Astrocyte (in vitro differentiated cells and primary cell): ENCODE results near the gene MORN1. TPM values are rescaled to one million over a fixed set of nuclear protein-coding genes. Genes with fewer than 3 reads are reported as not detected.

Source experiments
- DNase-seq: peaks from one replicate; pipeline ENCODE4 v3.0.0-alpha.2; 2010; ENCODE audit warnings: low read depth
- FAIRE-seq: peaks from 2 replicates; lab custom pipeline; 2011; peaks lifted over from hg19 to GRCh38; lab: Jason Lieb, UNC
- H2AFZ ChIP-seq: 2 replicates; pipeline ENCODE4 v1.6.0; 2012; ENCODE audit warnings: low read depth, low read length, inconsistent platforms
- H3K27ac ChIP-seq: 2 replicates; pipeline ENCODE4 v1.5.1; 2011; ENCODE audit warnings: low read depth, low read length, inconsistent platforms
- H3K27me3 ChIP-seq: 2 replicates; pipeline ENCODE4 v1.6.0; 2011; ENCODE audit warnings: low read length, inconsistent platforms; ENCODE audit not compliant: insufficient read depth
- H3K36me3 ChIP-seq: 2 replicates; pipeline ENCODE4 v1.5.1; 2011; ENCODE audit warnings: low read length, inconsistent platforms; ENCODE audit not compliant: insufficient read depth
- H3K4me1 ChIP-seq: 2 replicates; pipeline ENCODE4 v1.5.1; 2011; ENCODE audit warnings: low read length, inconsistent platforms; ENCODE audit not compliant: insufficient read depth
- H3K4me2 ChIP-seq: 2 replicates; pipeline ENCODE4 v1.6.0; 2012; ENCODE audit warnings: low read length, inconsistent platforms
- H3K4me3 ChIP-seq: 2 replicates; pipeline ENCODE4 v1.5.1; 2011; ENCODE audit warnings: low read depth, mild to moderate bottlenecking, low read length, inconsistent platforms; ENCODE audit not compliant: insufficient read depth
- H3K79me2 ChIP-seq: 2 replicates; pipeline ENCODE4 v1.6.0; 2012; ENCODE audit warnings: mild to moderate bottlenecking, low read length, inconsistent platforms; ENCODE audit not compliant: insufficient read depth
- H3K9ac ChIP-seq: 2 replicates; pipeline ENCODE4 v1.6.0; 2012; ENCODE audit warnings: mild to moderate bottlenecking, low read length, inconsistent platforms
- H3K9me3 ChIP-seq: 2 replicates; pipeline ENCODE4 v1.5.1; 2012; ENCODE audit warnings: low read depth, mild to moderate bottlenecking, low read length, inconsistent platforms; ENCODE audit not compliant: insufficient read depth
- H4K20me1 ChIP-seq: 2 replicates; pipeline ENCODE4 v1.6.0; 2012; ENCODE audit warnings: low read length, inconsistent platforms; ENCODE audit not compliant: insufficient read depth
- H3K27ac Mint-ChIP-seq: one replicate; pipeline ENCODE4 v1.8.0; 2021; ENCODE audit warnings: mild to moderate bottlenecking, mixed read lengths; ENCODE audit not compliant: unreplicated experiment
- H3K27me3 Mint-ChIP-seq: one replicate; pipeline ENCODE4 v1.8.0; 2021; ENCODE audit warnings: low read depth, mixed read lengths; ENCODE audit not compliant: unreplicated experiment
- H3K36me3 Mint-ChIP-seq: one replicate; pipeline ENCODE4 v1.8.0; 2021; ENCODE audit warnings: low read depth, mixed read lengths; ENCODE audit not compliant: unreplicated experiment
- H3K4me1 Mint-ChIP-seq: one replicate; pipeline ENCODE4 v1.8.0; 2021; ENCODE audit warnings: low read depth, mixed read lengths; ENCODE audit not compliant: unreplicated experiment
- H3K4me3 Mint-ChIP-seq: one replicate; pipeline ENCODE4 v1.8.0; 2021; ENCODE audit warnings: mild to moderate bottlenecking, moderate library complexity, mixed read lengths; ENCODE audit not compliant: unreplicated experiment
- H3K9me3 Mint-ChIP-seq: one replicate; pipeline ENCODE4 v1.8.0; 2021; ENCODE audit warnings: mild to moderate bottlenecking, mixed read lengths; ENCODE audit not compliant: unreplicated experiment
- CTCF ChIP-seq: IDR thresholded peaks from 2 replicates; pipeline ENCODE4 v1.5.1; 2011; ENCODE audit warnings: low read depth, mild to moderate bottlenecking, inconsistent platforms, low read length, moderate library complexity; ENCODE audit not compliant: insufficient read depth
- EZH2 ChIP-seq: IDR thresholded peaks from 2 replicates; pipeline ENCODE4 v1.6.1; 2012; ENCODE audit warnings: mild to moderate bottlenecking, low read length, inconsistent platforms; ENCODE audit not compliant: insufficient read depth
- total RNA-seq: library from RNA; stranded (reverse); gene quantifications from 2 replicates; pipeline ENCODE4 v1.2.1, GENCODE V29; 2021

Gene MORN1
- total RNA-seq, 1 donor from 2014 or later = 9.2 TPM

- Histone ChIP-seq H3K9me3 (no peaks in the 10 kb centered on the region), H3K9ac (no peak overlapping the region), H3K4me2 (no peak overlapping the region), H3K27ac (no peak overlapping the region), H4K20me1 (peaks cover 29% of the 10 kb centered on the region), H2AFZ (no peak overlapping the region), H3K36me3 (peaks cover 8% of the 10 kb centered on the region), H3K27me3 (no peaks in the 10 kb centered on the region), H3K4me3 (no peak overlapping the region), H3K4me1 (peaks cover 12% of the 10 kb centered on the region), H3K79me2 (peaks cover 22% of the 10 kb centered on the region)
- peak; percentile 32 for DNase-seq
- Mint-ChIP-seq H3K27me3 (no peaks in the 10 kb centered on the region), H3K36me3 (peaks cover 7% of the 10 kb centered on the region), H3K4me3 (no peak overlapping the region), H3K4me1 (peaks cover 1% of the 10 kb centered on the region), H3K27ac (no peak overlapping the region), H3K9me3 (no peaks in the 10 kb centered on the region)
- no peak for FAIRE-seq
- no peak for TF ChIP-seq EZH2
- TF ChIP-seq CTCF = no peak
Observed at GRCh38 chr1:2311184-2312032, 79.9 kb downstream of the MORN1 start.

- DNase-seq = no peak
- Histone ChIP-seq H3K27me3 (no peaks in the 10 kb centered on the region), H3K4me3 (no peak overlapping the region), H3K79me2 (peaks cover 22% of the 10 kb centered on the region), H3K9ac (no peak overlapping the region), H3K4me2 (no peak overlapping the region), H3K27ac (no peak overlapping the region), H2AFZ (no peak overlapping the region), H3K9me3 (no peaks in the 10 kb centered on the region), H3K36me3 (peaks cover 8% of the 10 kb centered on the region), H3K4me1 (peaks cover 12% of the 10 kb centered on the region), H4K20me1 (peaks cover 33% of the 10 kb centered on the region)
- no peak for FAIRE-seq
- Mint-ChIP-seq H3K36me3 (peaks cover 7% of the 10 kb centered on the region), H3K27me3 (no peaks in the 10 kb centered on the region), H3K4me1 (no peaks in the 10 kb centered on the region), H3K27ac (no peak overlapping the region), H3K4me3 (no peak overlapping the region), H3K9me3 (no peaks in the 10 kb centered on the region)
- TF ChIP-seq CTCF (no peak), EZH2 (no peak)
Observed at GRCh38 chr1:2310332-2311183, 80.8 kb downstream of the MORN1 start.
